Measurements from ENCODE around the gene ALCAM.
A peak's percentile ranks its signal among the peaks of the same experiment; 100 is the strongest.

Gene ALCAM

GRCh38 chr3:105497386-105497785 is 130.7 kb downstream of the ALCAM start:
- no peak for DNase-seq

DNA sequence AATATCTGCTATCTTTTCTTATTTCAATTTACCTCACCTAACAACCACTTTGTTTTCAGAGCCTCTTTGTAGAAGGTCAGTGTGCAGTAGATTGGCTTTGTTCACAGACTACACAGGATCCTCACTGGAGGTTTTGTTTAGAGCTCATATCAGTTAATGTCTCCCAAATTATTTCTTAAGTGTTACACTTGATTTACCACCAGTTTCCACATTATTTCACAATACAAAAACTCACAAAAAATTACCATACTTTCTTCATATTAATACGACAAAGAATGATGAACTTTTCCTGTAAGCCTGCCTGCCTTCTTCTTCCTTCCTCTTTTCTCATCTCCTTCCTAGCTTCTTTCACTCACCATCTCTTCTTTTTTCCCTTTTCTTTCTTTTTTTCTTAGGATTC is 133.3 kb downstream of the ALCAM start:
- DNase-seq: no peak

GRCh38 chr3:105502333-105502732 is 135.6 kb downstream of the ALCAM start:
- no peak for DNase-seq

- DNase-seq: no peak
These were observed 136.5 kb downstream of the ALCAM start for GRCh38 chr3:105503191-105503593.

- DNase-seq: no peak
These were observed 137.8 kb downstream of the ALCAM start for GRCh38 chr3:105504440-105504951.

DNA sequence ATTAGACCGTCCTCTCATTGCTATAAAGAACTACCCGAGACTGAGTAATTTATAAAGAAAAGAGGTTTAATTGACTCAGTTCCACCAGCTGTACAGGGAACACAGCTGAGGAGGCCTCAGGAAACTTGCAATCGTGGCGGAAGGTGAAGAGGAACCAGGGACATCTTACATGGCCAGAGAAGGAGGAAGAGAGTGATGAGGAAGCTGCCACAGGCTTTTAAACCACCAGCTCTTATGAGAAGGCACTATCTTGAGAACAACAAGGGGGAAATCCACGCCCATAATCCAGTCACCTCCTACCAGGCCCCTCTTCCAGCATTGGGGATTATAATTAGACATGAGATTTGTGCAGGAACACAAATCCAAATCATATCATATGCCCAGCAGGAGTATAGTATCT is 138.5 kb downstream of the ALCAM start:
- DNase-seq: no peak

- no peak for DNase-seq
These were observed 144.3 kb downstream of the ALCAM start for GRCh38 chr3:105511031-105511430.

GRCh38 chr3:105512061-105512460 is 145.4 kb downstream of the ALCAM start:
- DNase-seq: no peak

DNA sequence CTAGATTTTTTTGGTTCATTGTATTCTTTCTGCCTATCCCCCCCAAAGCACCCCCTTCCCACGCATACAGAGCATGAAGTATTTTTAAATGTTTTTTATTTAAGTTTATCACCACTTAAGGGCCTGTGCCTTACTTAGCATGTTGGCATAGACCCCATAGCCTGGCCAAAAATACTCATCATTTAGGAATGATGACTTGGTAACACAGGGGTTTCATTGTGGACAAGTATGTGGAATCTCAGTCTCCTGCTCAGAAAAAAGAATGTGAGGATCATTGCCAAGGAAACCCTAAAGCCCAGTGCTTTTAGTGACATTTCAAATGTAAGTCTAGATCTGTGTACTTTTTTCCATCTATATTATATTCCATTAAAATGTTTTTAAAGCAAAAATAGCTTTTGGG is 146.3 kb downstream of the ALCAM start:
- DNase-seq: no peak

- no peak for DNase-seq
These were observed 147.2 kb downstream of the ALCAM start for GRCh38 chr3:105513886-105514285.

- DNase-seq: no peak
These were observed 148.7 kb downstream of the ALCAM start for GRCh38 chr3:105515372-105515771.

GRCh38 chr3:105516972-105517371 is 150.3 kb downstream of the ALCAM start:
- no peak for DNase-seq

GRCh38 chr3:105518203-105518602 is 151.5 kb downstream of the ALCAM start:
- no peak for DNase-seq

DNA sequence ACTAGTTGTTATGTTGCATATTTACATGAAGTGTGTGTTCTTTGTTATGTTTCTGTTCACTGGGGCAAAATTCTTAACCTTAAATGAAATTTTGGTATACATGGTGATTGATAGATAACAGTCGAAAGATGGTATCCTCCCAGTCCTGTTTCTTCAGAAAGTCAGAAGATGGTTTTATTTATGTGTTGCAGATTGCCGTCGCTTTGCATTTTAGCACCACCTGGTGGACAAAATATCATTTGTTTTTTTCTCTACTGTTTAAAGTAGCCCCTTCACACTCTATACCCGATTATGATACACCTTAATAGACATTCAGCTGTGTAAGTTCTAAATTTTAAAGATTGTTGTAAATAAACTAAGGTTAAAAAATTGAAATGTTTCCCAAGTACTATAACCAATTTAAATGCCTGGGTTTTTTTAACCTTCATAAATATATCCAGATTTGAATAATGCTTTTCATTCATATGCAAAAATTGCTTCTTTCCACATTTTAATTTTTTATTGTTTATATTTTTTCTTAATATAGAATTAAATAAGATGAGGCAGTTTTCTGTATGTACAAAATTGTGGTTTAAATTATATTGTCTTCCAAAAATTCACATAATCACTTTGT is 152.2 kb downstream of the ALCAM start:
- DNase-seq: peak in 2 of 5 experiments; percentile 12 to 78

- no peak for DNase-seq
These were observed 155.1 kb downstream of the ALCAM start for GRCh38 chr3:105521770-105522169.

DNA sequence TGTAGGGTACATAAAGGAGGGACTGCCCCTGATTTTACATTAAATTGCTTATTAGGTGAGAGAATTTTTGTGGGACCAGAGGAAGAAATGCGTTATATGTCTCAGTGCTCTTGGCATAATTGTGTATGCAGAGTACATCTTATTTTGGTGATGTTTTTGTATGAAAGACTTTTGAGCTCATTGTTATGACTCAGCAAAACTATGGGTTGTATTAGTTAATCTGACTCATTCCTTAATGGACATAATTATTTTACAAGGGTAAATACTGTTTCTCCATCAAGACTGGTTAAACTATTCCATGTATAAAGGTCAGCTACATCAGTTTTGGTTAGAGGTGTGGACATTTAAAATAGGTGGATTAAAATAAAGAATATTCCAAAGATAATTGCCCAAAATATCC is 156.8 kb downstream of the ALCAM start:
- no peak for DNase-seq

- DNase-seq: no peak
These were observed 158.8 kb downstream of the ALCAM start for GRCh38 chr3:105525531-105525930.

- no peak for DNase-seq
These were observed 159.8 kb downstream of the ALCAM start for GRCh38 chr3:105526360-105527111.

DNA sequence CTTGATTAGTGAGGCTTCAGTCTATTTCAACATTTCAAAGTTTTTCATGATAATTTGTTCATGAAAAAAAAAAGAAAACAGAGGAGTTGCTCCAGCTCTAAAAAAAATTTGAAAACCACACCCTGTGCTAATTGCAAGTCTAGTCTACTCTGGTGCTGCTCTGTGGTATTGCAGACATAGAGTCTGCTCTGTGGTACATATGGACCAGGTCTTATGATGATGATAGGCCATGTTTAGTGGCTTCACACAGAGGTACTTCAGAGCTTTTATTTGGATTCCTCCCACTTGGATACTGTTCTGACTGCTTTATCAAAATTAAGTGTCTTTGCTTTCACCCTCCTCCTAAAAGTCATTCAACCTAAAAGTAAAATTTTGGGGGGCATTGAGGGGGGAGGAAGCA is 160.8 kb downstream of the ALCAM start:
- DNase-seq: peak in 1 of 5 experiments; percentile 30

DNA sequence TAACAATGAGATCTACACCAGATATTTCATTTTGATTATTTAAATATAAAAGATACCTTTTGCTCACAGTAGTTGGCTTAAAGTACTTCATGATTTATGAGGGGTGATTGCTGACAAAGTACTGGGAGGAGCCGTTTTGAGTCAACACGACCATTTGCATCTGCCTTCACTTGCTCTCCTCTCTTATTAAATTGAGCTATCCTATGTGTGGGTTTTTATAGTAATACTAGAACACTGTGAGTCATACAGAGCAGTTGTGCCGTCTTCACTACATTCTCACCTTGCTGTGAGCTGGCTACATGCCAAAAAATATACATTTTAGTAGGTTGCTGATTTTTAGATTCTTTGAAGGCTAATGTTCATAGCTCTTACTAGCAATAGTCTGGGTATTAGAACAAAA is 161.2 kb downstream of the ALCAM start:
- DNase-seq: peak in 1 of 5 experiments; percentile 76

- no peak for DNase-seq
These were observed 162.2 kb downstream of the ALCAM start for GRCh38 chr3:105528955-105529354.

GRCh38 chr3:105529456-105529855 is 162.7 kb downstream of the ALCAM start:
- DNase-seq: no peak

GRCh38 chr3:105532251-105532650 is 165.5 kb downstream of the ALCAM start:
- no peak for DNase-seq

DNA sequence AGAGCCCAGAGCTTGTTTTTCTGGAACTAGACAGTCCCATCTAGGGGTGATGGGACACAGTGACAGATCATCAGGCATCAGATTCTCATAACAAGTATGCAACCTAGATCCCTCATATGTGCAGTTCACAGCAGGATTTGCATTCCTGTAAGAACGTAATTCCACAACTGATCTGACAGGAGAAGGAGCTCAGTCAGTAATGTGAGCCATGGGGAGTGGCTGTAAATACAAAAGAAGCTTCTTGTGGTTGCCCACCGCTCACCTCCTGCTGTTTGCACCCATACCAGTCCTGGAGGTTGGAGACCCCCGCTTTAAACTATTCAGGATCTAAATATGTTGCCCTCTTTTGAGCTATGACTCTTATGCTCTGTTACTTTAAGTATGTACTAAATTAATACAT is 167.3 kb downstream of the ALCAM start:
- DNase-seq: no peak

All from T-helper 2 cell (primary cell).